ENCODE measurements around the gene PDK2. TPM values are rescaled to one million over a fixed set of nuclear protein-coding genes. Genes with fewer than 3 reads are reported as not detected.
A peak's percentile ranks its signal among the peaks of the same experiment; 100 is the strongest.

Gene PDK2
- total and polyA plus RNA-seq, 10 of the 15 experiments (the other 5 are each of a cell fraction or from before 2014, with no cell fraction given): 0.98 to 22.6 (median 12.3) TPM

DNA sequence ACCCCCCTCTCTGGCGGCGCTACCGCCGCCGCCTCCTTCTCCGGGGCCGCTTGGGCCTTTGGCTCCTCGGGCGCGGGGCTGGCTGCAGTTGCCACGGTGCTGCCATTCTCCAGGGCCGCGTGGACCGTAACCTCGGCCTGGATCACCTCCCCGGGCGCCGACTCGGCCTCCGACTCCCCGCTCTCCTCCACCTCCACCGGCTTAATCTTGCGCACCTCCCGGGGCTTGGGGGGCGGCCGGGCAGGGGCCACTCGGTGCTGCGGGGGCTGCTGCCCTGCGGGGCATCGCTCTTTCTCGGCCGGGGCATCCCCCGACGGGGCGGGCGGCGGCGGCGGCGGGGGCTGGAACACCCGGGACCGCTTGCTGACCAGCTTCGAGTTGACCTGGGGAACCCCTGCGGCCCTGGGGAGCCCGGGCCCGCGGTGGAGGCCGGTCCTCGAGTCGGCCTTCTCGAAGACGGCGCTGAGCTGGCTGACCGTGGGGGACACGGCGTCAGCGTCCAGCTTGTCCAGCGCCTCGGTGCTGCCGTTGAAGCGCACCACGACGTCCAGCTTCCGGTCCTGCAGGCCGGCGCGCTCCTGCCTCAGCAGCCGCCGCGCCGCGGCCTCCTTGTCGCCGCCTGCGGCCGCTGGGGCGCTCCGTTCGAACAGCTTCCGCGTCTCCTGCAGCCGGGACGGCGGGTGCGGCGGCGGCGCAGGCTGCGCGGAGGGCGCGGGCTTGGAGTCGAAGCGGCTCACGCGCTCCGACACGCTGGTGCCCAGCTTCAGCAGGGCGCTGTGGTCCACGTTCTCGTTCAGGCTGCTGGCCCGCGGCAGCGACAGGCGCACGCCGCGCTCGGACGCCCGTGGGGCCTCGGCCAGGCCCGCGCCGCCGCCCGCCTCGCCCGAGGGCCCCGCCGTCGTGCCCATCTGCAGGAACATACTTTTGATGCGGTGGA lies 54.5 kb downstream of the PDK2 start (continued):
- TF ChIP-seq, protein P1, sequence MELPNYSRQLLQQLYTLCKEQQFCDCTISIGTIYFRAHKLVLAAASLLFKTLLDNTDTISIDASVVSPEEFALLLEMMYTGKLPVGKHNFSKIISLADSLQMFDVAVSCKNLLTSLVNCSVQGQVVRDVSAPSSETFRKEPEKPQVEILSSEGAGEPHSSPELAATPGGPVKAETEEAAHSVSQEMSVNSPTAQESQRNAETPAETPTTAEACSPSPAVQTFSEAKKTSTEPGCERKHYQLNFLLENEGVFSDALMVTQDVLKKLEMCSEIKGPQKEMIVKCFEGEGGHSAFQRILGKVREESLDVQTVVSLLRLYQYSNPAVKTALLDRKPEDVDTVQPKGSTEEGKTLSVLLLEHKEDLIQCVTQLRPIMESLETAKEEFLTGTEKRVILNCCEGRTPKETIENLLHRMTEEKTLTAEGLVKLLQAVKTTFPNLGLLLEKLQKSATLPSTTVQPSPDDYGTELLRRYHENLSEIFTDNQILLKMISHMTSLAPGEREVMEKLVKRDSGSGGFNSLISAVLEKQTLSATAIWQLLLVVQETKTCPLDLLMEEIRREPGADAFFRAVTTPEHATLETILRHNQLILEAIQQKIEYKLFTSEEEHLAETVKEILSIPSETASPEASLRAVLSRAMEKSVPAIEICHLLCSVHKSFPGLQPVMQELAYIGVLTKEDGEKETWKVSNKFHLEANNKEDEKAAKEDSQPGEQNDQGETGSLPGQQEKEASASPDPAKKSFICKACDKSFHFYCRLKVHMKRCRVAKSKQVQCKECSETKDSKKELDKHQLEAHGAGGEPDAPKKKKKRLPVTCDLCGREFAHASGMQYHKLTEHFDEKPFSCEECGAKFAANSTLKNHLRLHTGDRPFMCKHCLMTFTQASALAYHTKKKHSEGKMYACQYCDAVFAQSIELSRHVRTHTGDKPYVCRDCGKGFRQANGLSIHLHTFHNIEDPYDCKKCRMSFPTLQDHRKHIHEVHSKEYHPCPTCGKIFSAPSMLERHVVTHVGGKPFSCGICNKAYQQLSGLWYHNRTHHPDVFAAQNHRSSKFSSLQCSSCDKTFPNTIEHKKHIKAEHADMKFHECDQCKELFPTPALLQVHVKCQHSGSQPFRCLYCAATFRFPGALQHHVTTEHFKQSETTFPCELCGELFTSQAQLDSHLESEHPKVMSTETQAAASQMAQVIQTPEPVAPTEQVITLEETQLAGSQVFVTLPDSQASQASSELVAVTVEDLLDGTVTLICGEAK (IDR thresholded peaks at IDR 0.05; ENCODE audit: borderline replicate concordance): no peak
- no peak for TF ChIP-seq CHD4 (IDR thresholded peaks at IDR 0.05)
- peak; percentile 50 for TF ChIP-seq YY1 (IDR thresholded peaks at IDR 0.05; ENCODE audit: low read depth, low read length)
- no peak for TF ChIP-seq MEF2B (IDR thresholded peaks at IDR 0.05; ENCODE audit: partially characterized antibody, poor library complexity, severe bottlenecking)
- TF ChIP-seq MEF2A (IDR thresholded peaks at IDR 0.05; ENCODE audit: insufficient read depth, low read depth, low read length): no peak
- no peak for TF ChIP-seq HDAC2 (IDR thresholded peaks at IDR 0.05)
- TF ChIP-seq ZNF622 (IDR thresholded peaks at IDR 0.05): no peak
- TF ChIP-seq, protein P2, sequence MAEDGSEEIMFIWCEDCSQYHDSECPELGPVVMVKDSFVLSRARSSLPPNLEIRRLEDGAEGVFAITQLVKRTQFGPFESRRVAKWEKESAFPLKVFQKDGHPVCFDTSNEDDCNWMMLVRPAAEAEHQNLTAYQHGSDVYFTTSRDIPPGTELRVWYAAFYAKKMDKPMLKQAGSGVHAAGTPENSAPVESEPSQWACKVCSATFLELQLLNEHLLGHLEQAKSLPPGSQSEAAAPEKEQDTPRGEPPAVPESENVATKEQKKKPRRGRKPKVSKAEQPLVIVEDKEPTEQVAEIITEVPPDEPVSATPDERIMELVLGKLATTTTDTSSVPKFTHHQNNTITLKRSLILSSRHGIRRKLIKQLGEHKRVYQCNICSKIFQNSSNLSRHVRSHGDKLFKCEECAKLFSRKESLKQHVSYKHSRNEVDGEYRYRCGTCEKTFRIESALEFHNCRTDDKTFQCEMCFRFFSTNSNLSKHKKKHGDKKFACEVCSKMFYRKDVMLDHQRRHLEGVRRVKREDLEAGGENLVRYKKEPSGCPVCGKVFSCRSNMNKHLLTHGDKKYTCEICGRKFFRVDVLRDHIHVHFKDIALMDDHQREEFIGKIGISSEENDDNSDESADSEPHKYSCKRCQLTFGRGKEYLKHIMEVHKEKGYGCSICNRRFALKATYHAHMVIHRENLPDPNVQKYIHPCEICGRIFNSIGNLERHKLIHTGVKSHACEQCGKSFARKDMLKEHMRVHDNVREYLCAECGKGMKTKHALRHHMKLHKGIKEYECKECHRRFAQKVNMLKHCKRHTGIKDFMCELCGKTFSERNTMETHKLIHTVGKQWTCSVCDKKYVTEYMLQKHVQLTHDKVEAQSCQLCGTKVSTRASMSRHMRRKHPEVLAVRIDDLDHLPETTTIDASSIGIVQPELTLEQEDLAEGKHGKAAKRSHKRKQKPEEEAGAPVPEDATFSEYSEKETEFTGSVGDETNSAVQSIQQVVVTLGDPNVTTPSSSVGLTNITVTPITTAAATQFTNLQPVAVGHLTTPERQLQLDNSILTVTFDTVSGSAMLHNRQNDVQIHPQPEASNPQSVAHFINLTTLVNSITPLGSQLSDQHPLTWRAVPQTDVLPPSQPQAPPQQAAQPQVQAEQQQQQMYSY (CRISPR knock-in tag; IDR thresholded peaks at IDR 0.05): no peak
- 0 out of 2 replicates have a peak, but pooled peaks have one; percentile 21 for TF ChIP-seq BCL11A (IDR thresholded peaks at IDR 0.05; ENCODE audit: low read depth, low read length)
- no peak for TF ChIP-seq FOS (IDR thresholded peaks at IDR 0.05; ENCODE audit: borderline replicate concordance, extremely low read depth, insufficient read length)
- TF ChIP-seq BMI1 (IDR thresholded peaks at IDR 0.05; ENCODE audit: borderline replicate concordance): no peak
- 0 out of 2 replicates have a peak, but pooled peaks have one; percentile 33 for TF ChIP-seq MXI1 (IDR thresholded peaks at IDR 0.05; ENCODE audit: low read depth, low read length)
- no peak for TF ChIP-seq POU2F2 (IDR thresholded peaks at IDR 0.05; ENCODE audit: borderline replicate concordance, low read depth, low read length)
- no peak for TF ChIP-seq ZNF217 (IDR thresholded peaks at IDR 0.05)
